GM19397 (cell line): ENCODE measurements around the gene MAP4.
"Not testable (repeated sequence)": the region's sequence is repeated elsewhere in the genome, so short reads cannot be mapped to it uniquely, and the experiment has no call there.

ENCODE experiments used
- ATAC-seq: cut with Tn5 transposase; IDR thresholded peaks from one replicate; pipeline ENCODE4 v1.9.1; 2021; ENCODE audit warnings: mild to moderate bottlenecking, moderate library complexity; ENCODE audit not compliant: unreplicated experiment

MAP4 gene

GRCh38 chr3:48018841-48019240, 2.6 kb upstream of the MAP4 start:
- no peak for ATAC-seq

GRCh38 chr3:48015431-48016180, 610 bp downstream of the MAP4 start:
- ATAC-seq, result no peak

- no peak for ATAC-seq
These were observed 1.9 kb downstream of the MAP4 start for GRCh38 chr3:48014358-48014757.

- ATAC-seq, result no peak
These were observed 2.8 kb downstream of the MAP4 start for GRCh38 chr3:48013288-48013980.

- no peak for ATAC-seq
These were observed 3.6 kb downstream of the MAP4 start for GRCh38 chr3:48012659-48013058.

GRCh38 chr3:48008066-48008465, 8.2 kb downstream of the MAP4 start:
- not testable (repeated sequence) for ATAC-seq

GRCh38 chr3:48007361-48007760, 8.9 kb downstream of the MAP4 start:
- ATAC-seq, result not testable (repeated sequence)

GRCh38 chr3:48006794-48007193, 9.4 kb downstream of the MAP4 start:
- not testable (repeated sequence) for ATAC-seq

GRCh38 chr3:48004694-48005093, 11.5 kb downstream of the MAP4 start:
- ATAC-seq, result no peak

- ATAC-seq, result no peak
These were observed 13.4 kb downstream of the MAP4 start for GRCh38 chr3:48002787-48003186.

GRCh38 chr3:48001991-48002390, 14.2 kb downstream of the MAP4 start:
- ATAC-seq, result no peak

GRCh38 chr3:48000212-48000611, 16.0 kb downstream of the MAP4 start:
- no peak for ATAC-seq

GRCh38 chr3:47996440-47996839, 19.8 kb downstream of the MAP4 start:
- ATAC-seq, result no peak

GRCh38 chr3:47994180-47994579, 22.0 kb downstream of the MAP4 start:
- no peak for ATAC-seq

GRCh38 chr3:47991341-47991740, 24.9 kb downstream of the MAP4 start:
- no peak for ATAC-seq

- no peak for ATAC-seq
These were observed 26.2 kb downstream of the MAP4 start for GRCh38 chr3:47989981-47990440.

- ATAC-seq, result no peak
These were observed 30.8 kb downstream of the MAP4 start for GRCh38 chr3:47985381-47985780.

- ATAC-seq, result no peak
These were observed 32.0 kb downstream of the MAP4 start for GRCh38 chr3:47984075-47984728.

- ATAC-seq, result no peak
These were observed 35.4 kb downstream of the MAP4 start for GRCh38 chr3:47980795-47981194.

- ATAC-seq, result no peak
These were observed 37.1 kb downstream of the MAP4 start for GRCh38 chr3:47979070-47979469.

- no peak for ATAC-seq
These were observed 37.8 kb downstream of the MAP4 start for GRCh38 chr3:47978386-47978785.
